A549 (cell line): Measurements from ENCODE around the gene FGF8. TPM values are rescaled to one million over a fixed set of nuclear protein-coding genes. Genes with fewer than 3 reads are reported as not detected.

Source experiments
- ATAC-seq, 2 experiments: fragments of 200-7000 bp in 1 of 2; fragments of >200 bp in 1 of 2; cut with Nextera tagmentation in 1 of 2; cut with Tn5 transposase in 1 of 2; 3 replicates each; pipeline versions ENCODE4 v1.8.0 to v1.9.1; 2018 to 2020; ENCODE audit warnings: mild to moderate bottlenecking in 1 of 2, moderate library complexity in 1 of 2
- CTCF ChIA-PET: fragments of 300-600 bp; sonication (Branson Sonifier 250); formaldehyde crosslinking; extraction: SDS; loops from one replicate; lab custom pipeline; 2021; ENCODE audit warnings: antibody characterized with exemption, inconsistent platforms; lab: Yijun Ruan, JAX
- POLR2A ChIA-PET: fragments of 350-600 bp; formaldehyde crosslinking; extraction: SDS; loops from one replicate; lab custom pipeline; 2021; ENCODE audit warnings: antibody characterized with exemption, inconsistent platforms; lab: Yijun Ruan, JAX
- DNase-seq, 2 experiments: peaks; one replicate each; pipeline versions ENCODE4 v3.0.0 to v3.0.0-alpha.2; 2011 to 2016; ENCODE audit warnings: low read depth in 1 of 2, low spot score in 1 of 2
- FAIRE-seq: peaks from 2 replicates; lab custom pipeline; 2011; peaks lifted over from hg19 to GRCh38; lab: Jason Lieb, UNC
- H3K27ac ChIP-seq, 2 experiments: fragments of >200 bp; sonication (Bioruptor Twin); formaldehyde crosslinking; 3 replicates each; pipeline ENCODE4 v1.5.1; 2016 to 2017
- H3K4me1 ChIP-seq: fragments of >200 bp; sonication (Bioruptor Twin); formaldehyde crosslinking; 3 replicates; pipeline ENCODE4 v1.6.1; 2016
- H3K4me2 ChIP-seq: fragments of >200 bp; sonication (Bioruptor Twin); formaldehyde crosslinking; 3 replicates; pipeline ENCODE4 v1.6.1; 2016
- H3K4me3 ChIP-seq: fragments of >200 bp; sonication (Bioruptor Twin); formaldehyde crosslinking; 3 replicates; pipeline ENCODE4 v1.5.1; 2016
- H3K9me3 ChIP-seq: fragments of >200 bp; sonication (Bioruptor Twin); formaldehyde crosslinking; 3 replicates; pipeline ENCODE4 v1.6.1; 2016
- CTCF ChIP-seq: fragments of >200 bp; sonication (Bioruptor Twin); formaldehyde crosslinking; IDR thresholded peaks from 3 replicates; pipeline ENCODE4 v1.5.1; 2016
- EHF ChIP-seq: fragments of 250-450 bp; sonication (Bioruptor Pico); IDR thresholded peaks from 2 replicates; pipeline ENCODE4 v1.5.0; 2020; ENCODE audit warnings: mild to moderate bottlenecking
- ELK1 ChIP-seq: fragments of 150-350 bp; IDR thresholded peaks from 2 replicates; pipeline ENCODE4 v1.6.1; 2014; ENCODE audit warnings: low read depth, mild to moderate bottlenecking, low read length
- EP300 ChIP-seq, 2 experiments: fragments of >200 bp; sonication (Bioruptor Twin); formaldehyde crosslinking; IDR thresholded peaks; 2 replicates in 1 of 2; 3 replicates in 1 of 2; pipeline ENCODE4 v1.6.1; 2016 to 2017
- ESRRA ChIP-seq: fragments of 150-350 bp; IDR thresholded peaks from 2 replicates; pipeline ENCODE4 v1.6.1; 2014; ENCODE audit warnings: mild to moderate bottlenecking, low read length, borderline replicate concordance
- FOSL2 ChIP-seq, 2 experiments: fragments of 450-650 bp in 1 of 2; fragments of >200 bp in 1 of 2; sonication (Bioruptor Twin) in 1 of 2; formaldehyde crosslinking; IDR thresholded peaks; 2 replicates each; pipeline versions ENCODE4 v1.5.0 to v1.6.1; 2016 to 2020; ENCODE audit warnings: mild to moderate bottlenecking in 1 of 2, moderate library complexity in 1 of 2
- GATA3 ChIP-seq: IDR thresholded peaks from 2 replicates; pipeline ENCODE4 v1.6.1; 2012; ENCODE audit warnings: borderline replicate concordance
- HDAC2 ChIP-seq: fragments of 200-600 bp; sonication (generic); IDR thresholded peaks from 2 replicates; pipeline ENCODE4 v1.6.1; 2016
- HES2 ChIP-seq: fragments of >200 bp; sonication (Bioruptor Twin); formaldehyde crosslinking; IDR thresholded peaks from 2 replicates; pipeline ENCODE4 v1.6.1; 2016
- HOXA7 ChIP-seq: fragments of 250-450 bp; sonication (Bioruptor Pico); IDR thresholded peaks from 2 replicates; pipeline ENCODE4 v1.5.0; 2020; ENCODE audit warnings: mild to moderate bottlenecking, moderate library complexity
- HOXB13 ChIP-seq: fragments of 250-450 bp; sonication (Bioruptor Pico); IDR thresholded peaks from 2 replicates; pipeline ENCODE4 v1.5.0; 2020; ENCODE audit warnings: low read depth, mild to moderate bottlenecking, moderate library complexity
- JUNB ChIP-seq: fragments of >200 bp; sonication (Bioruptor Twin); formaldehyde crosslinking; IDR thresholded peaks from 2 replicates; pipeline ENCODE4 v1.6.1; 2016
- MAZ ChIP-seq: fragments of 150-350 bp; IDR thresholded peaks from 2 replicates; pipeline ENCODE4 v1.6.1; 2014; ENCODE audit warnings: antibody characterized with exemption, low read depth, low read length, borderline replicate concordance
- MYC ChIP-seq: IDR thresholded peaks from 2 replicates; pipeline ENCODE4 v1.6.1; 2012; ENCODE audit warnings: mild to moderate bottlenecking, inconsistent platforms, low read length, improper control_type of control experiment, borderline replicate concordance
- NFE2L2 ChIP-seq: fragments of 150-350 bp; conservative IDR thresholded peaks from 2 replicates; pipeline ENCODE4 v1.6.1; 2014; ENCODE audit warnings: low read length
- NR3C1 ChIP-seq: fragments of >200 bp; sonication (Bioruptor Twin); formaldehyde crosslinking; IDR thresholded peaks from 3 replicates; pipeline ENCODE4 v1.6.1; 2017
- POLR2A ChIP-seq: IDR thresholded peaks from 2 replicates; pipeline ENCODE4 v1.6.1; 2012; ENCODE audit warnings: mild to moderate bottlenecking, low read length
- POLR2AphosphoS2 ChIP-seq: conservative IDR thresholded peaks from 2 replicates; pipeline ENCODE4 v1.6.1; 2012; ENCODE audit warnings: low read length, improper control_type of control experiment, inconsistent platforms
- RARB ChIP-seq: fragments of 250-450 bp; sonication (Bioruptor Pico); IDR thresholded peaks from 2 replicates; pipeline ENCODE4 v1.8.0; 2021; ENCODE audit warnings: mild to moderate bottlenecking, moderate library complexity
- RCOR1 ChIP-seq: fragments of 150-350 bp; IDR thresholded peaks from 2 replicates; pipeline ENCODE4 v1.6.1; 2014; ENCODE audit warnings: antibody characterized with exemption, low read length, low read depth
- SMC3 ChIP-seq: fragments of >200 bp; sonication (Bioruptor Twin); formaldehyde crosslinking; IDR thresholded peaks from 3 replicates; pipeline ENCODE4 v1.6.1; 2018; ENCODE audit warnings: inconsistent platforms
- SREBF2 ChIP-seq: fragments of 450-650 bp; IDR thresholded peaks from 2 replicates; pipeline ENCODE4 v1.6.1; 2014; ENCODE audit warnings: mild to moderate bottlenecking, moderate library complexity
- TFCP2L1 ChIP-seq: fragments of 250-450 bp; sonication (Bioruptor Pico); IDR thresholded peaks from 2 replicates; pipeline ENCODE4 v1.5.0; 2021; ENCODE audit warnings: mild to moderate bottlenecking
- USF2 ChIP-seq: fragments of 450-650 bp; IDR thresholded peaks from 2 replicates; pipeline ENCODE4 v1.6.1; 2014; ENCODE audit warnings: antibody characterized with exemption
- ZC3H11A ChIP-seq: fragments of 450-650 bp; IDR thresholded peaks from 2 replicates; pipeline ENCODE4 v1.6.1; 2014; ENCODE audit warnings: antibody characterized with exemption, mild to moderate bottlenecking
- ZFP36 ChIP-seq: fragments of 450-650 bp; IDR thresholded peaks from 2 replicates; pipeline ENCODE4 v1.6.1; 2014; ENCODE audit warnings: borderline replicate concordance; ENCODE audit not compliant: partially characterized antibody
- ZSCAN20 ChIP-seq: fragments of 250-450 bp; sonication (Bioruptor Pico); IDR thresholded peaks from 2 replicates; pipeline ENCODE4 v1.8.0; 2022; ENCODE audit warnings: mild to moderate bottlenecking, moderate library complexity
- WGBS: methylation state at CpG from one replicate; pipeline ENCODE4 v1.1.6; 2017; ENCODE audit errors: missing lambda C conversion rate; 5-methylcytosine and 5-hydroxymethylcytosine counted together
- polyA plus RNA-seq, 4 experiments: library from polyadenylated mRNA; depleted of rRNA in 3 of 4; stranded (reverse); fragments of >200 nt; fragmentation: RNase III in 1 of 4; extraction: RNeasy Plus Mini Kit Qiagen cat#74134 plus additional on column Dnase treatment in 1 of 4; gene quantifications; 2 replicates in 3 of 4; 3 replicates in 1 of 4; pipeline ENCODE4 v1.2.3, GENCODE V29; 2011 to 2017
- TF ChIP-seq, protein P1 (sequence below): IDR thresholded peaks from 2 replicates; pipeline ENCODE4 v1.6.1; 2012
- TF ChIP-seq, protein P2 (sequence below): fragments of 200-600 bp; sonication (generic); IDR thresholded peaks from 2 replicates; pipeline ENCODE4 v1.6.1; 2016; ENCODE audit warnings: antibody characterized with exemption, mild to moderate bottlenecking, moderate library complexity

FGF8 gene
- polyA plus RNA-seq, 2 of the 4 experiments (the other 2 are of a cell fraction): 0.12 TPM; not detected in 1

DNA sequence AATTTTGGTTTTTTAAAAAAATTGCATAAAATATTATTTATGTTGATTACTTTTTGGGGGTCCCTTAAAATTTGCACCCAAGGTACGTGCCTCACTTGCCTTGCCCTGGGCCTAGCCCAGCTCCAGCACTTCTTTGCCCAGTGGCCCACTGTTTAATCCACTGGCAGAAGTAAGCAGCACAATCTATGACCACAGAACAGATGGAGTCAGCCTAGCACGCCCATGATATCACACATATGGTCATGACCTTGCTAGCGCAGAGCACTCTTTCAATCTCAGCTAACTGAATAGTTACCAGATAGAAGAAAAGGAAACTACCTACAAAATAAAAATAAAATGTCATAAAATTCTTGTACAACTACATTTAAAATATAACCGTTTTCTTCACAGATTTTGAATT is 36.7 kb upstream of the FGF8 start:
- H3K4me3 ChIP-seq: no peak overlapping the region
- CTCF ChIA-PET: interaction anchor here (0.7 to 2.9 kb wide), 6 partner anchors 9 to 32 kb away, joined by 3 to 10 read pairs (median 4); no protein-coding TSS in a partner anchor
- 93% methylated on average over 4 of the region's 4 CpGs for WGBS

DNA sequence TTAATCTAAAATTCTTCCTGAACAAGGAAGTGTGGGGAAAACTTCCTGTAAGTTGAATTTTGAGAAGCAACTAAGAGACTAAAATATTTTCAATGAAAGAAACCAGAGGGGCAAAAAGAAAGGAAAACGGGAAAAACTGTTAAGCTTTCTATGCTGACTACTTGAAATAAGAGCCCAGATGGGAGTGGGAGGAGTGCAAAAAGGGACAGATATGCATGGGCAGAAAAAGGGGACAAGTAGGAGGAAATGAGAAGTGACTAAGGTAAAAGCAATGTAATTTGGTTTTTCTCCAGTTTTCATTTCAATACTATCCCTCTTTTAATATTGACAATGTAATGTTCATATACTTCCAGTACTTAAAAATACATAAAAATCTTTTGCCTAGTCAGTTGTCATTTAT is 31.2 kb upstream of the FGF8 start:
- H3K27ac ChIP-seq: no peak overlapping the region
- H3K4me3 ChIP-seq: no peak overlapping the region
- ChIA-PET CTCF (interaction anchor here (1.1 kb wide), 1 partner anchor 26 kb away, joined by 3 read pairs; no protein-coding TSS in a partner anchor), POLR2A (no interaction called here)
- DNase-seq: no peak
- no peak overlapping the region for H3K4me2 ChIP-seq
- no peak for ATAC-seq
- no peaks in the 10 kb centered on the region for H3K4me1 ChIP-seq
- H3K9me3 ChIP-seq: no peaks in the 10 kb centered on the region
- WGBS: 86% methylated on average over 1 of the region's 1 CpG
- FAIRE-seq: no peak
- no peak for TF ChIP-seq MYC
- TF ChIP-seq POLR2A: no peak
- no peak for TF ChIP-seq CTCF
- no peak for TF ChIP-seq RARB (CRISPR knock-in tag)
- no peak for TF ChIP-seq NFE2L2
- TF ChIP-seq ZFP36: no peak
- TF ChIP-seq RCOR1: no peak
- TF ChIP-seq ZSCAN20: no peak
- no peak for TF ChIP-seq EP300 (IDR thresholded peaks at IDR 0.05)
- TF ChIP-seq NR3C1: no peak
- no peak for TF ChIP-seq FOSL2 (IDR thresholded peaks at IDR 0.05)
- TF ChIP-seq FOSL2 (CRISPR knock-in tag; IDR thresholded peaks at IDR 0.05): no peak
- no peak for TF ChIP-seq ESRRA
- TF ChIP-seq, protein P1, sequence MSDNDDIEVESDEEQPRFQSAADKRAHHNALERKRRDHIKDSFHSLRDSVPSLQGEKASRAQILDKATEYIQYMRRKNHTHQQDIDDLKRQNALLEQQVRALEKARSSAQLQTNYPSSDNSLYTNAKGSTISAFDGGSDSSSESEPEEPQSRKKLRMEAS: no peak
- TF ChIP-seq HDAC2: no peak
- no peak for TF ChIP-seq POLR2AphosphoS2
- TF ChIP-seq SMC3: no peak

More for the DNA sequence above, 36.7 kb upstream of the FGF8 start:
- DNase-seq (no peak), FAIRE-seq (no peak), ATAC-seq (no peak)
- Histone ChIP-seq H3K4me1 (peaks cover 22% of the 10 kb centered on the region), H3K9me3 (no peaks in the 10 kb centered on the region), H3K4me2 (no peak overlapping the region), H3K27ac (no peak overlapping the region)
- POLR2A ChIA-PET: no interaction called here
- TF ChIP-seq, protein P2, sequence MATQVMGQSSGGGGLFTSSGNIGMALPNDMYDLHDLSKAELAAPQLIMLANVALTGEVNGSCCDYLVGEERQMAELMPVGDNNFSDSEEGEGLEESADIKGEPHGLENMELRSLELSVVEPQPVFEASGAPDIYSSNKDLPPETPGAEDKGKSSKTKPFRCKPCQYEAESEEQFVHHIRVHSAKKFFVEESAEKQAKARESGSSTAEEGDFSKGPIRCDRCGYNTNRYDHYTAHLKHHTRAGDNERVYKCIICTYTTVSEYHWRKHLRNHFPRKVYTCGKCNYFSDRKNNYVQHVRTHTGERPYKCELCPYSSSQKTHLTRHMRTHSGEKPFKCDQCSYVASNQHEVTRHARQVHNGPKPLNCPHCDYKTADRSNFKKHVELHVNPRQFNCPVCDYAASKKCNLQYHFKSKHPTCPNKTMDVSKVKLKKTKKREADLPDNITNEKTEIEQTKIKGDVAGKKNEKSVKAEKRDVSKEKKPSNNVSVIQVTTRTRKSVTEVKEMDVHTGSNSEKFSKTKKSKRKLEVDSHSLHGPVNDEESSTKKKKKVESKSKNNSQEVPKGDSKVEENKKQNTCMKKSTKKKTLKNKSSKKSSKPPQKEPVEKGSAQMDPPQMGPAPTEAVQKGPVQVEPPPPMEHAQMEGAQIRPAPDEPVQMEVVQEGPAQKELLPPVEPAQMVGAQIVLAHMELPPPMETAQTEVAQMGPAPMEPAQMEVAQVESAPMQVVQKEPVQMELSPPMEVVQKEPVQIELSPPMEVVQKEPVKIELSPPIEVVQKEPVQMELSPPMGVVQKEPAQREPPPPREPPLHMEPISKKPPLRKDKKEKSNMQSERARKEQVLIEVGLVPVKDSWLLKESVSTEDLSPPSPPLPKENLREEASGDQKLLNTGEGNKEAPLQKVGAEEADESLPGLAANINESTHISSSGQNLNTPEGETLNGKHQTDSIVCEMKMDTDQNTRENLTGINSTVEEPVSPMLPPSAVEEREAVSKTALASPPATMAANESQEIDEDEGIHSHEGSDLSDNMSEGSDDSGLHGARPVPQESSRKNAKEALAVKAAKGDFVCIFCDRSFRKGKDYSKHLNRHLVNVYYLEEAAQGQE: no peak
- no peak for TF ChIP-seq EHF
- TF ChIP-seq HOXB13 (CRISPR knock-in tag): no peak
- TF ChIP-seq SREBF2: no peak
- TF ChIP-seq MAZ: no peak
- TF ChIP-seq RARB (CRISPR knock-in tag): no peak
- TF ChIP-seq HOXA7 (CRISPR knock-in tag): no peak
- no peak for TF ChIP-seq ZSCAN20
- TF ChIP-seq ZC3H11A: no peak
- no peak for TF ChIP-seq ELK1
- no peak for TF ChIP-seq USF2
- no peak for TF ChIP-seq EP300 (IDR thresholded peaks at IDR 0.05)
- no peak for TF ChIP-seq MYC
- no peak for TF ChIP-seq JUNB
- no peak for TF ChIP-seq GATA3
- no peak for TF ChIP-seq HES2
- TF ChIP-seq TFCP2L1 (CRISPR knock-in tag): no peak
- no peak for TF ChIP-seq SMC3
- no peak for TF ChIP-seq RCOR1
